Ovary (tissue), 9 donors: Measurements from ENCODE around the gene BCAP29. TPM values are rescaled to one million over a fixed set of nuclear protein-coding genes. Genes with fewer than 3 reads are reported as not detected.

Experiments used
- DNase-seq, 5 donors: peaks; one replicate each; pipeline ENCODE4 v3.0.0-alpha.2; 2019 to 2020
- H3K27ac ChIP-seq, 2 donors: fragments of 200-600 bp; one replicate each; pipeline versions ENCODE4 v1.5.1 to v1.8.0; 2019 to 2022
- H3K27me3 ChIP-seq: fragments of 200-600 bp; one replicate; pipeline ENCODE4 v1.8.0; 2022
- H3K36me3 ChIP-seq: fragments of 200-600 bp; sonication (generic); one replicate; pipeline ENCODE4 v1.5.1; 2019
- H3K4me1 ChIP-seq: one replicate; pipeline ENCODE4 v1.8.1; 2013; ENCODE audit warnings: mild to moderate bottlenecking, moderate library complexity; ENCODE audit not compliant: insufficient read depth
- H3K4me3 ChIP-seq: fragments of 200-600 bp; sonication (generic); one replicate; pipeline ENCODE4 v1.5.1; 2017
- H3K9me3 ChIP-seq, 2 donors: fragments of 200-600 bp in 1 of 2; sonication (generic) in 1 of 2; one replicate each; pipeline versions ENCODE4 v1.5.1 to v1.8.1; 2013 to 2019; ENCODE audit warnings: mild to moderate bottlenecking in 1 of 2, moderate library complexity in 1 of 2
- CTCF ChIP-seq, 3 donors: fragments of 450-650 bp in 2 of 3; fragments of 200-600 bp in 1 of 3; IDR thresholded peaks; one replicate each; pipeline versions ENCODE4 v1.5.1 to v1.8.0; 2016 to 2022; ENCODE audit warnings: antibody characterized with exemption in 3 of 3, mild to moderate bottlenecking in 1 of 3
- EP300 ChIP-seq: sonication (generic); formaldehyde crosslinking; IDR thresholded peaks from one replicate; pipeline ENCODE4 v1.6.1; 2017; ENCODE audit warnings: antibody characterized with exemption
- POLR2A ChIP-seq: fragments of 450-650 bp; IDR thresholded peaks from one replicate; pipeline ENCODE4 v1.6.1; 2017; ENCODE audit warnings: antibody characterized with exemption, mild to moderate bottlenecking, moderate library complexity
- WGBS, 3 donors: extraction: QIAGEN DNeasy Blood & Tissue Kit in 1 of 3; methylation state at CpG; one replicate each; pipeline versions ENCODE4 v1.1.5 to v1.1.7; 2013 to 2017; 5-methylcytosine and 5-hydroxymethylcytosine counted together
- intact Hi-C, 4 donors: fragments of 100-400 bp; cut with DNase I; formaldehyde crosslinking; loops; one replicate each; pipeline versions ENCODE4 v1.11.0 to v1.15.1; 2022 to 2023
- polyA plus RNA-seq, 2 donors: library from polyadenylated mRNA; stranded (reverse); fragments of 200-250 nt in 1 of 2; fragments of 350-450 nt in 1 of 2; fragmentation: Illumina TruSeq in 1 of 2; extraction: RNeasy Lipid Tissue Mini Kit (QIAGEN cat#74804) in 1 of 2; gene quantifications; one replicate each; pipeline ENCODE4 v1.2.3, GENCODE V29; 2013 to 2014
- total RNA-seq, 7 donors: library from RNA; depleted of rRNA in 2 of 7; stranded (reverse); fragments of >200 nt in 2 of 7; fragmentation: NEBNext Ultra II Directional in 3 of 7; extraction: Animal tissue kit (Norgen Biotek cat#: 25700) in 3 of 7; gene quantifications; one replicate each; pipeline versions ENCODE4 v1.1.0 to v1.2.4, GENCODE V29; 2016 to 2023
- donor health status: DM: no; HTN: no; CAD: no; lungs with moderate emphysema.
- donor health status: DM: no; HTN: no; CAD: no.
- donor health status: Bipolar disorder and iron deficiency.
- donor health status: DM: yes; HTN: yes; CAD: no.
- donor health status: DM: no; HTN: no; CAD: no.
- donor health status: DM: yes; HTN: yes; CAD: no.

BCAP29 gene
- total and polyA plus RNA-seq, 9 donors: 30.0 to 70.9 (median 42.5) TPM

GRCh38 chr7:107564553-107565298, 15.3 kb upstream of the BCAP29 start:
- intact Hi-C loops: loop anchor here in 1 of 4 donors (10.0 kb wide), 1 partner anchor 160 kb away; no protein-coding TSS in a partner anchor
- H3K36me3 ChIP-seq: no peaks in the 10 kb centered on the region
- WGBS, 3 donors: 23 to 35% (median 23%) methylated on average over 9 of the region's 9 CpGs
- H3K9me3 ChIP-seq: no peaks in the 10 kb centered on the region
- TF ChIP-seq POLR2A (no peak), EP300 (no peak), CTCF (IDR thresholded peaks at IDR 0.05) (no peak)
- no peaks in the 10 kb centered on the region for H3K4me1 ChIP-seq
- no peak for DNase-seq
- no peaks in the 10 kb centered on the region for H3K27me3 ChIP-seq
- H3K4me3 ChIP-seq: peak overlapping the region; percentile 92
- H3K27ac ChIP-seq: peak overlapping the region in 1 of 2 donors; percentile 83

- Histone ChIP-seq H3K4me1 (no peaks in the 10 kb centered on the region), H3K9me3 (no peaks in the 10 kb centered on the region), H3K36me3 (no peaks in the 10 kb centered on the region), H3K27me3 (no peaks in the 10 kb centered on the region), H3K4me3 (no peak overlapping the region), H3K27ac (no peak overlapping the region)
- no peak for TF ChIP-seq EP300
- TF ChIP-seq POLR2A: no peak
- TF ChIP-seq CTCF (IDR thresholded peaks at IDR 0.05): no peak
- intact Hi-C loops: no loop called here
- DNase-seq: no peak
- WGBS, 3 donors: 96 to 99% (median 98%) methylated on average over 2 of the region's 2 CpGs
These were observed 9.7 kb upstream of the BCAP29 start for GRCh38 chr7:107570298-107570697.

GRCh38 chr7:107573537-107573936, 6.5 kb upstream of the BCAP29 start:
- no peaks in the 10 kb centered on the region for H3K4me1 ChIP-seq
- H3K4me3 ChIP-seq: no peak overlapping the region
- no peak overlapping the region for H3K27ac ChIP-seq
- H3K9me3 ChIP-seq: no peaks in the 10 kb centered on the region
- TF ChIP-seq CTCF (IDR thresholded peaks at IDR 0.05): no peak
- no peak for TF ChIP-seq POLR2A
- TF ChIP-seq EP300: no peak
- intact Hi-C loops: no loop called here
- no peaks in the 10 kb centered on the region for H3K36me3 ChIP-seq
- DNase-seq: no peak
- H3K27me3 ChIP-seq: no peaks in the 10 kb centered on the region
- 81 to 87% (median 84%) methylated on average over 4 of the region's 4 CpGs for WGBS, 3 donors

- Histone ChIP-seq H3K36me3 (no peaks in the 10 kb centered on the region), H3K27ac (peak overlapping the region; percentile 41 to 88), H3K9me3 (no peaks in the 10 kb centered on the region), H3K27me3 (no peaks in the 10 kb centered on the region), H3K4me3 (peak overlapping the region; percentile 81), H3K4me1 (no peaks in the 10 kb centered on the region)
- TF ChIP-seq CTCF (IDR thresholded peaks at IDR 0.05): no peak
- no peak for TF ChIP-seq EP300
- TF ChIP-seq POLR2A: no peak
- WGBS, 3 donors: 1% methylated on average over 9 of the region's 9 CpGs
- no peak for DNase-seq
- intact Hi-C loops: no loop called here
These were observed 527 bp upstream of the BCAP29 start for GRCh38 chr7:107579554-107579884.
